ENCODE results near the gene ADAR.

ADAR gene

DNA sequence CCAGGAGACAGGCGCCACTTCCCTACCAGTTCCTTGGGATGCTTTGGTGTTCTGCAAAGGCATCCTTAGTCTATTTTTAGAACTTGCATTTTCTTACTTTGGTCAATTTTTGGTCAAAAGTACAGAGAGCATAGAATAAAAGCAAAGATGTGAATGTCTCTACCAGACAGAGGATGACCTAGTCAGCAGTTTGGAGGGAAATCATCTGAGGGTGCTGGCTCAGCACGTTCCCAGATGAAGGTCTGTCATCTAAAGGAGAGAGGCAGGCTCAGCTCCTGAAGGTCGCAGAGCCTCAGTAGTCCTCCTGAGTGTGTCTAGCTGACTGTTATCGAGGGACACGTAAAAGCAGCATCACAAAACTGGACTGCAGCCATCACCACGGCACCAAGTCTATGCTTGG, 25.1 kb downstream of the ADAR start:
- DNase-seq (ENCODE audit: low read depth in 2 of 2), result no peak

DNA sequence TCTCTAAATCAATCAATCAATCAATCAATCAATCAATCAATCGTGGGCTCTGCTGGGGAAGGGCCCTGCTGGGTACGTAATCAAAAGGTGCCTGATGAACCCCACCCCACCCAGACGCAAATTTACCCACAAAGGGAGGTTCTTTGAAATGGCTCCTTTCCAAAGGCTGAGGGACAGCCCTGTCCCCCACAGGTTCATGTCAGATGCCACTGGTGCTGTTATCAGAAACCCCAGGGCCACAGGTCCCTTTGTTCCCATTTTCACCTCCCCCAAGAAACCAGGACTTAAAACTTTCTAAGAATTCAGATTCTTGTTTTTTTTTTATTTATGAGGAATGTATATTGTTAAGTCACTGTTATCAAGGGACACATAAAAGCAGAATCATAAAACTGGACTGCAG, 26.2 kb downstream of the ADAR start:
- no peak for DNase-seq (ENCODE audit: low read depth in 2 of 2)

DNA sequence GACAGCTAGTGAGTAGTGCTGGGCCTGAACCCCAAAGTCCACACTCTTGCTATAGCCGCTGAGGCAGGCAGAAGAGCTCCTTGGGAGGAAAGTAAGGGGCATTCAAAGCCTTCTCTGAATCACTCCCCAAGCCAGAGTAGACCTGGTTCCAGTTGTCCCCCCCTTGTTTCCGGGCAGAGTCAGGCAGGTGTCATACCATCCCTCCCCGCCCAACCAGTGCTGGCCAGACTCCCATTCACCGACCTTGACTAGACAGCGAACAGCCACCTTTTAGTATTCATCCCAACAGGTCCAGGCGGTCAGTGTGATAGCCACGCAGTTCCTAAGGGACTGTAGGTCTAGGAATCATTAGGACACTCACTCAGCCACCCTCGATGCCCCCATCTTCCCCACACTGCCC, 28.6 kb downstream of the ADAR start:
- DNase-seq (ENCODE audit: low read depth in 2 of 2), result no peak

DNA sequence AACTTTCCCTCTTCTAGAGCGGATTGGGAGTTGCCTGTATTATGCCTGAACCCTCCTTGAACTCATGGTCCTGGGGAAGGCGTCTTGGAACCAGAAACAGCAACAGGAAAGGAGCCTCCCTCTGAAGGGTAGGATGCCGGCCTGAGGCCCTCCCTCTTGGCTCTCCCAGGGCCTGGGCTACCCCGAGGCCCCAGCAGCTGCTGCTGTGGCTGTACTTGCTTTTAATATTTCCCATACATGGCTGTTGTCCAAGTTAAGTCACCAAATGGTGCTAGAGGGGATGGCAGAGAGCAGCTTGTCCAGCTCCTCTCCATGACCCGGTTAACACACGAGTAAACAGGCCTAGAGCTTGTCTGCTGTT, 29.9 kb downstream of the ADAR start:
- no peak for DNase-seq (ENCODE audit: low read depth in 2 of 2)

DNA sequence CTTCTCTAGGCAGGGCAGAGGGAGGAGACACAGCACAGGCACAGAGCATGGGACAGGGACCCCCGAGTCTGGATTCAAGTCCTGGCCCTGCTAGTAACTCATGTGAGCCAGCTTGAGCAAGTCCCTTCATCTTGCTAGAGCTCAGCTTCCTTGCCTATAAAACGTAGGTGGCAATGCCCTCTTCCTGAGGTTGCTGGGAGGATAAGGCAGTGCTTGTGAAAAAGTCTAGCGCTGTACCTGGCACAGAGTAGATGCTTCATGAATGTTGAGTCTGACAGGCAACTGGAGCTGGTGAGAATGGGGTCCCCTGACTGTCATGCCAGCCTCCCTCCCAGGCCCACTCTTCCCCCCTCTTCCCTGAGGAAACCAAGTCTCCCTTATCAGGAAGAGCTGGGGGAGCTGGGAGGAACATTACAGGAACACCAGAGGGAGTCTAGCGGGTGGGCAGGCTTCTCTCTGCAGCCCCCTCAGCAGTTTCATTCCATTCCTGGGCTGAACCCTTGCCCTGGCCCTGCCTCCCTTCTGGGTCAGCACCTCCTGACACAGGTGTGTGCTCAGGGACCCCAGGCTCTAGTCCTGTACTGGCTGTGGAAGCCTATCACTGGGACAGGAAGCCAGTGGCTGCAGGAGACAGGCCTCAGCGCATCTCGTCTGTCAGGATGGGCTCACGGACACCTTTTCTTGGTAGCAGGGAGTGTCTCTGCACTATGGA, 30.5 kb downstream of the ADAR start:
- DNase-seq (ENCODE audit: low read depth in 2 of 2), result no peak

DNA sequence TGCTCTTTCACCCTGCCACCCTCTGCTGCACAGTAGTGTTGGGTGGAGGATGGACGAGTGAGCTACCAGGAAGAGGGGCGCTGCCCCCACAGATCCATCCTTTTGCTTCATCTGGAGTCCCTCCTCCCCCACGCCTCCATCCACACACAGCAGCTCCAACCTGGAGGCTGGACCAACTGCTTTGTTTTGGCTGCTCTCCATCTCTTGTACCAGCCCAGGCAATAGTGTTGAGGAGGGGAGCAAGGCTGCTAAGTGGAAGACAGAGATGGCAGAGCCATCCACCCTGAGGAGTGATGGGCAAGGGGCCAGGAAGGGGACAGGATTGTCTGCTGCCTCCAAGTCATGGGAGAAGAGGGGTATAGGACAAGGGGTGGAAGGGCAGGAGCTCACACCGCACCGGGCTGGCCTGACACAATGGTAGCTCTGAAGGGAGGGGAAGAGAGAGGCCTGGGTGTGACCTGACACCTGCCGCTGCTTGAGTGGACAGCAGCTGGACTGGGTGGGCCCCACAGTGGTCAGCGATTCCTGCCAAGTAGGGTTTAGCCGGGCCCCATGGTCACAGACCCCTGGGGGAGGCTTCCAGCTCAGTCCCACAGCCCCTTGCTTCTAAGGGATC, 31.9 kb downstream of the ADAR start:
- DNase-seq (ENCODE audit: low read depth in 2 of 2), result no peak

DNA sequence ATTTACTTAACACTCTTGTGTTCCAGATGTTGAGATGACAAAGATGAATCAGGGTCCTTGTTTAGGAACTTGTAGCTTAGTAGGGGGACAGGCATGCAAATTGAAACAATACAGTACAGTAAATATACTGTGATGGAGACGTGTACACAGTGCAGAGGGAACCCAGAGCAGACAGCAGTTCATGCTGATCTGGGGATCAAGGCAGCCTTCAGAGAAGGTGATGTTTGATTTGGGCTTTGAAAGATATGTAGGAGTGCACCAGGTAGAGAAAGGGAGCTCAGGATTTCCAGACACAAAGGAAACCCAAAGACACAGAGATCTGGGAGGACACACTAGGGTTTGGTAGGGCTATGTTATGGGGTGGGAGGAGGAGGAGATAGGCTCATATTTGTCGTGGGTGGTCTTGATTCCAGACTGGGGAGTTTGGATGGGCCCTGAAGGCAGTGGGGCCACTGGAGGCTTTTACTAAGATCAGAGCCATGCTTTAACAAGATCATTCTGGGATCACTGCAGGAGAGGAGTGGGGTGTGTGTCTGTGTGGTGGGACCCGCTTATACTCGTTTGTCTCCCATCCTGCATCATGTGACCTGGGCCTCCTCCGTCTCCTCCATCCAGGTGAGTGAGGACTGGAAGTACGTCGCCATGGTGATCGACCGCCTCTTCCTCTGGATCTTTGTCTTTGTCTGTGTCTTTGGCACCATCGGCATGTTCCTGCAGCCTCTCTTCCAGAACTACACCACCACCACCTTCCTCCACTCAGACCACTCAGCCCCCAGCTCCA, 32.6 kb downstream of the ADAR start:
- DNase-seq (ENCODE audit: low read depth in 2 of 2), result no peak

DNA sequence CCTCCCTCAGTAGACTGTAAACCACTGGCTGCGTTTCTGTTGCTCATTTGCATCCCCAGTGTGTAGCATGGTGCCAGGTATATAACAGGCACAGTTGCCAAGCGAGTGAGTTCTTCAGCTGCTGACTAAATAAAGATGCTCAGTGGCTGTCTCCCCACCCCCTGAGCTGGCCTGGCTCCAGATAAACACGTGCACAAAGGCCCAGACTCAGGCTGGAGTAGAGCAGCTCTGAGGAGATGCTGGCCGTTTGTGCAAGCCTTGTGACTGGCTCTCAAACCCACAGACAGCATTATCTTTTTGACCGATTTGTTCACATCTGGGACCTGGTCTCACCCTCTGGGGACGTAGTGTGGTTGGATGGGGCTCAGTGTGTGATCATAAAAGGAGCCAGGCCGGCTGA, 33.3 kb downstream of the ADAR start:
- DNase-seq (ENCODE audit: low read depth in 2 of 2), result no peak

DNA sequence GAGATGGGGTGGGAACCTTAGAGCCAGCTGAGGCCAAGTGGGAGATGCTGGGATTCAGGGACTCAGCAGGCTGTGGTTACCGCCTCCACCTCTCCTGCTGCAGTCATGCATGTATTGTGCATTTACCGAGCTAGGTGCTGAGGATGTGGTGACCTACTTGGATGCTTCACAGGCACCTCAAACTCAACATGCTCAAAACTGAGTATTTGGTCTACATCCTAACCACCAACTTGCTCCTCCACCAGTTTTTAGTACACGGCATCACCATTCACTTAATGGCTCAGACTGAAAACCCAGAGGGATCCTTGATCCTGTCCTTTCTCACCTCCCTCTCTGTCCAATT, 34.8 kb downstream of the ADAR start:
- no peak for DNase-seq (ENCODE audit: low read depth in 2 of 2)

DNA sequence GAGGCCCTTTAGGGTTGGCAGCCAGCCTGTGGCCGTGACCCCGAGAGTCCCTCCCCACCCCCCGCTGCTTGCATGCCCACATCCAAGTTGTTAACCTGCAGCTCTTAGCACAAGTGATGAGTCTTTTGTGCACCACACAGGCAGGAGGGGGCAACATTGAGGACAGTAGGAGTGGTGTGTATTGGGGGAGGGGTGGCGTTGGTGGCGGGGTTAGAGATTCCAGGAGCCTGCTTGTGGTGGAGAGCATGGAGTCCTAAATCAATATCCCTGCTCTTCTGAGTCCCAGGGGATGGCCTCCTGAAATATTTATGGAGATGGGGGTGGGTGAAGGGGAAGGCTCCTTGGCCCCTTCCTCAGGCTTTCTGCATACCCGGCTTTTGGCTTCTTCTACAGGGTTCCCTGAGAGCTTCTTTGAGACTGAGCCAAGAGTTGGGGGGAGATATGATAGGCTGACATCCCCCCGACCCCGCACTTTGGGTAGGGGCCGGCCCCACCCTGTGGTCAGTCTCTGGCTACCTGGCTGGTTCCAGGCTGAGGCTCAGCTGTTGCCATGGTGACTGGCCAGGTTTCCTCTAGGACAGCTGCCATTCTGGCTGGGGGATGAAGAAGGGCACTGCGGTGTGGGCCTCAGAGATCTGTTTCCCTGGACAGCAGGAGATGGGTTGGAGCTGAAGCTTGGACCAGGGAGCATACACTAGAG, 35.4 kb downstream of the ADAR start:
- no peak for DNase-seq (ENCODE audit: low read depth in 2 of 2)

DNA sequence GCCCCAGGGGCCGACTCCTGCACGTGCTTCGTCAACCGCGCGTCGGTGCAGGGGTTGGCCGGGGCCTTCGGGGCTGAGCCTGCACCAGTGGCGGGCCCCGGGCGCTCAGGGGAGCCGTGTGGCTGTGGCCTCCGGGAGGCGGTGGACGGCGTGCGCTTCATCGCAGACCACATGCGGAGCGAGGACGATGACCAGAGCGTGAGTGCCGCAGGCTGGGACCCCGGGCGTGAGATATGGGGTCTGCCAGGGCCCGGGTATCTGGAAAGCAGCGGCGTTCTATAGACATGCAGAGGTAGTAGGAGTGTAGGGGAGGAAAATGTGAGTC, 36.1 kb downstream of the ADAR start:
- DNase-seq (ENCODE audit: low read depth in 2 of 2), result no peak

DNA sequence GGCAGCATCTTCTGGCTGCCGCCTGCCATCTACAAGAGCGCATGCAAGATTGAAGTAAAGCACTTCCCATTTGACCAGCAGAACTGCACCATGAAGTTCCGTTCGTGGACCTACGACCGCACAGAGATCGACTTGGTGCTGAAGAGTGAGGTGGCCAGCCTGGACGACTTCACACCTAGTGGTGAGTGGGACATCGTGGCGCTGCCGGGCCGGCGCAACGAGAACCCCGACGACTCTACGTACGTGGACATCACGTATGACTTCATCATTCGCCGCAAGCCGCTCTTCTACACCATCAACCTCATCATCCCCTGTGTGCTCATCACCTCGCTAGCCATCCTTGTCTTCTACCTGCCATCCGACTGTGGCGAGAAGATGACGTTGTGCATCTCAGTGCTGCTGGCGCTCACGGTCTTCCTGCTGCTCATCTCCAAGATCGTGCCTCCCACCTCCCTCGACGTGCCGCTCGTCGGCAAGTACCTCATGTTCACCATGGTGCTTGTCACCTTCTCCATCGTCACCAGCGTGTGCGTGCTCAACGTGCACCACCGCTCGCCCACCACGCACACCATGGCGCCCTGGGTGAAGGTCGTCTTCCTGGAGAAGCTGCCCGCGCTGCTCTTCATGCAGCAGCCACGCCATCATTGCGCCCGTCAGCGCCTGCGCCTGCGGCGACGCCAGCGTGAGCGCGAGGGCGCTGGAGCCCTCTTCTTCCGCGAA, 36.6 kb downstream of the ADAR start:
- DNase-seq (ENCODE audit: low read depth in 2 of 2), result no peak

DNA sequence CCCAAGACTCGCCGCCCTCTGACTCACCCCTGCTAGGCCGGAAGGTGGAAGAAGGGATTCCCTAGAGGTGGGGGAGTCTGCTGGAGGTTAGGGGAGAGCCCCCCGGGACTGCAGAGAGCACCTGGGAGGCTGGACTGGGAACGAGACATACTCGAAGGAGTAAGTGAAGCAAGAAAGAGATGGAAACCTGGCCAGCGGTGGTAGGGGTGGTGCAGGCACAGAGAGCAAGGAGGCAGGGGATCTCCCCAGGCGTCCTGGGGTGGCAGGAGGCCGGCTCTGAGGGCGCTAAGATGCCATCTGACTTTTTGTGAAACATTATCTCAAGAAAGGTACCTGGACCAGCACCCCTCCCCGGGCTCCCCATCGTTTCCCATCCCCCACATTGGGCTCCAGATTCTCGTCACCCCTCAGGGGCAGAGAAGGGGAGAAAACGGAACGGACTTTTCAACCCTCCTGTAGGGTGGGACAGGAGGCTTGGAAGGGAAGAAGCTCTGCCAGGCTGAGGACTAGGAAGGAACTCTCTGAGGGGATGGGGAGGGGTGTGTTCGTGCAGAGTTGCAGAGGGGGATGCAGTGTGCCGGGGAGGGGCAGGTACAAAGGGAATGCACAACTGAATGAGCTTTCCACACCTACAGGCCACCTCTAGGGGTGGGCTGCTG, 39.7 kb downstream of the ADAR start:
- no peak for DNase-seq (ENCODE audit: low read depth in 2 of 2)

DNA sequence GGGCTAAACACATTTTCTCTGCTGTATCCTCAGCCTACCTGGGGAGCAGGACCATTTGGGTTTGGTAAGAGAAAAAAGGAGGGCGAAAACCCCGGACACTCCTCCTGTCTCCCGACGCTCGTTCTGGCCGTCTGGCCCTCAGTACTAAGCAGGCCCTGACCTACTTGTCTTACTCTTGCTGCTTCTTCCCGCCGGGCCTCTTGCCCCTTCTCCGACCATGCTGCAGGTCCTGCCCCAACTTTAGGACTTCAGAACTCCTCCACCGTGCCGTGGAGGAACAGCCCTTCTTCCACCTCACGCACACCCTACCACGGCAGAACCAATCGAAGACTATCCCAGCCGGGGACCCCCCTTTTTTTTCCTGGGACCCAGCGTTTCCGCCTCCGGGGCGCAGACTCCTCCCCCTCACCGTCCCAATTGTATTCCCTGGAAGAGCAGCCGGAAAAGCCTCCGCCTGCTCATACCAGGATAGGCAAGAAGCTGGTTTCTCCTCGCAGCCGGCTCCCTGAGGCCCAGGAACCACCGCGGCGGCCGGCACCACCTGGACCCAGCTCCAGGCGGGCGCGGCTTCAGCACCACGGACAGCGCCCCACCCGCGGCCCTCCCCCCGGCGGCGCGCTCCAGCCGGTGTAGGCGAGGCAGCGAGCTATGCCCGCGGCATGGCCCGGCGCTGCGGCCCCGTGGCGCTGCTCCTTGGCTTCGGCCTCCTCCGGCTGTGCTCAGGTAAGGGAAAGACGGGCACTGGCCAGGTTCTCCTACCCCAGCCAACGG, 40.4 kb downstream of the ADAR start, which contains the start of gene CHRNB2:
CHRNB2 (plus strand) TSS at position 393 of the 771 bp plus-strand sequence; CDS start at position 660, 267 bp downstream.
- DNase-seq (ENCODE audit: low read depth in 2 of 2), result peak; percentile 56 to 73

DNA sequence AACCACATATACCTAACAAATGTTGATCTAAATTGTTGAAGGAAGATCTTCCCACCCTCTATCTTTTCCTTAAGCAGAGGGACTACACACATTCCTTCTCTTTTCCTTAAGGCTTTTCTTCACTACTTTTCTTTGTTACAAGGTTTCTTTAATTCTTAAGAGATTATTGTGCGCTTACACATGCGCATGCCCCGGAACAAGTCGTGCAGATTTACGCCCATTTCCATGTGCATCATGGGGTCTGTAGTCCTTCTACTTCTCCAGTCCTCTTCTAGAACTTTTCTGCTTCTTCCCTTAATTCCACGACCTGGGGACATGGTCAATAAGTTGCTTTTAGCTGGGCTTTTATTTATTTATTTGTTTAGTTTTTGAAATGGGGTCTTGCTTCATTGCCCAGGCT, 42.1 kb downstream of the ADAR start:
- no peak for DNase-seq (ENCODE audit: low read depth in 2 of 2)

DNA sequence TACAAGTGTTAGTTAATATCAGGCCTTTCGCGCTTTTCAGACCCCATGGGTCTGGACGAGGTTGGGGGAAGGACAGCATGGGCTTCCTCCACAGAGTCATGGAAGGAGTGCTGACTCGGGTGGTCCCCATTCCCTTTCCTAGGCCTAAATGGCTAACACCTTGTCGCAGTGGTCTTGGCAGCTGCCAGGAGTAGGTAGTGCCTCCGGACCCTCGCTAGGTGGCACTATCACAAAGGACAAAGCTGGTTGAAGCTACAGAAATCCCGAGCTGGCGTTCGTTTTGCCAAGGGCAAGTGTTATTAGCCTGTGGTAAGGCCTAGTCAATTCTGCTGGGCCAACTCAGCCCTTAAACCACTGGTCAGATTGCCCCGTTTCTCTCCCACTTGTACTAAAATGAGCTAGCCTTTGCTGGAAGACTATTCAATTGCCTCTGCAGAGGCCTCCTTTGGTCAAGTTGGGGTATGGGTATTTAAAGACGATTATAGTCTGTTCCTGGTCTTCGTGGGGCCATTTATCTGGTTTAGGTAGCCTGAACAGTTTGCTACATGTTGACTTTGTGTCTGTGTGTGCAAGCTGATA, 48.4 kb downstream of the ADAR start:
- DNase-seq (ENCODE audit: low read depth in 2 of 2), result peak; percentile 67 to 79

DNA sequence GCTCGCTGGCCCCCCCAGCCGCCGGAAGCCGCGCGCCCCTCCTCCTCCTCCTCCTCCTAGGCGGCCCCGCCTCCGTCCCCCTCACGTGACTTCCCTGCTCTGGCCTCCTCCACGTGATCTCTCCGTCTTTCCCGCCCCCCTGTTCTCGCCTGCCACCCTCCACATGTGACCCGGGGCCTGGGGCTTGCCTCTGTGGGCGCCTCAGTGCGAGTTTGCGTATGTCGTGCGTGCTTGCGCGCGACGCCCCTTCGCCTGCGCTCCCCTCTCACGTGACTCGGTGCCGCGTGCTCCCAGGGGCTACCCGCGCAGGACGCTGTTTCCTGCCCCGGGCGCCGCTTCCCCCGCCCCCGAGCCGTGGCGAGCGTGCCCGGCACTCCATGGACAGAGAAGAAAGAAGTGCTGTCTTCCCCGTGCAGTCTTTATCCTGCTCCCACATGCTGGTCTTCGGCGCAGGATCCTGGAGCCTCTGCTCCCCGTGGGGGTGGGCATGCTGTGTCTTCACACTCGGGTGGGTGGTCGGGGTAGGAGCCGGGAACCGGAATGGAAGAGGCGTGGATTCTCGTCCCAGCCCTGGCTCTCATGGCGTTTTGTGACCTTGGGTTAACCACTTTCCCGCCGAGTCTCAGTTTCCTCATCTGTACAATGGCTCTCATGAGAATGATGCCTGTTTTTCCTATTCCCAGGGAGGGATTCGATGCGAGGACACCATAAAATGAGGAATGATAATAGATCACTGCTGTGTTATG, 49.1 kb downstream of the ADAR start:
- peak; percentile 99 for DNase-seq (ENCODE audit: low read depth in 2 of 2)

DNA sequence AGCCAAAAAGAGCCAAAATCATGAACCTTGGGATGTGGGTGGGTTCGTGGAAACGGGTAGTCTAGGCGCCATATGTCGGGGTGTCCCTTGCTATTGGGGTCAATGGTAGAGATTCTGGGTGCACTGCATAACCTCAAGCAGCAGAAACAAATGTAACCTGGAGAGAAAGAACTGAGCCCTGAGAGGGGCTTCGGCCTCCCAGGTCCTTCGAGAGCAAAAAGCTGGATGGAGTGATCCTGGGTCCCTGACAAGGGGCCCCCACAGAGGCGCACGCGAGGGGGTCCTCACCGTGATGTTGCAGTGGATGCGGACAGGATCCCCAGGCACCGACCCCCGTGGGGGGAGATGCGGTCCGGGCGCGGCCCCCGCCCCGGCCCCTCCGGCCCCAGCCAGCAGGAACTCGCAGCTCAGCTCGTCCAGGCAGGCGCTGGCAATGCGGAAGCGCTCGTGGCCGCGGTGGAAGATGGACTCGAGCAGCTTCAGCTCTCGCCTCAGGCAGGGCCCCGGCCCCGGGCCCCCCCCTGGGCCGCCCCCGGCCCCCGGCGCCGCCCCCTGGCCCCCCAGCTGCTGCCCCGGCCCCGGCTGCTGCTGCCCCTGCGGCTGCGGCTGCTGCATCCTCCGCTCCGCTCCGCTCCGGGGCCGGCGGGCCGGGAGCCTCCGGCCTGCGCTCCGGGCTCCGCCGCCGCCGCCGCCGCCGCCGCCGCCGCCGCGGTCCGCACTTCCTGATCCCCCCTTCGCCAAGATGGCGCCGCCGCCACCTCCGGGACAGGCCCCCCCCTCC, 49.9 kb downstream of the ADAR start, which contains the start of gene UBE2Q1:
UBE2Q1 (minus strand) TSS at position 724 of the 781 bp plus-strand sequence; CDS start at position 615, 109 bp downstream.
- peak in 1 of 2 donors; percentile 26 for DNase-seq (ENCODE audit: low read depth in 2 of 2)
